Measurements from ENCODE around the gene FHOD3. TPM values are rescaled to one million over a fixed set of nuclear protein-coding genes. Genes with fewer than 3 reads are reported as not detected.

FHOD3 gene
- total and polyA plus RNA-seq, 2 of the 4 experiments (the other 2 are of a cell fraction) = 14.6 to 16.0 TPM

GRCh38 chr18:36505665-36506064, 208.2 kb downstream of the FHOD3 start:
- no peak overlapping the region for H3K27ac ChIP-seq (ENCODE audit: insufficient read depth, low read length)
- BruUV-seq (replicated peaks) = no TSS peak
- intact Hi-C loops (cut with micrococcal nuclease) (no loop called here), dilution Hi-C loops (cut with HindIII; ENCODE audit: low sequenced_read_pairs, unreplicated experiment) (no loop called here), in situ Hi-C loops (cut with MboI; ENCODE audit: low sequenced_read_pairs) (no loop called here)
- H3K23ac ChIP-seq (ENCODE audit: low read depth, low read length) = no peak overlapping the region
- no peak overlapping the region for H4K5ac ChIP-seq (ENCODE audit: low read depth, low read length)
- CTCF ChIA-PET = no interaction called here
- no peaks in the 10 kb centered on the region for H3K36me3 ChIP-seq (ENCODE audit: control insufficient read depth, insufficient read depth, low read length)
- no peak overlapping the region for H3K9ac ChIP-seq (ENCODE audit: low read depth, low read length)
- H3K4me2 ChIP-seq (ENCODE audit: low read depth, low read length) = no peak overlapping the region
- H3K27me3 ChIP-seq (ENCODE audit: control insufficient read depth, insufficient read depth, low read length) = no peaks in the 10 kb centered on the region
- DNase-seq = no peak
- no peaks in the 10 kb centered on the region; the same call in 1 of the 2 replicates for H3K4me1 ChIP-seq (ENCODE audit: control insufficient read depth, insufficient read depth, low read length)
- H3K9me3 ChIP-seq (ENCODE audit: control insufficient read depth, insufficient read depth, low read length) = no peaks in the 10 kb centered on the region
- no peak overlapping the region for H2AFZ ChIP-seq (replicated peaks; ENCODE audit: low read length, poor library complexity)
- H3K9me1 ChIP-seq (ENCODE audit: insufficient read depth, low read length) = no peaks in the 10 kb centered on the region
- no peak overlapping the region for H3K4ac ChIP-seq (ENCODE audit: low read depth, low read length)
- no peak overlapping the region for H4K91ac ChIP-seq (ENCODE audit: insufficient read depth, low read depth, low read length)
- no peak overlapping the region for H2BK15ac ChIP-seq (ENCODE audit: low read depth, low read length)
- H4K8ac ChIP-seq (ENCODE audit: low read depth in 2 of 2, low read length in 2 of 2) = no peak overlapping the region
- no peak overlapping the region for H3K14ac ChIP-seq (replicated peaks; ENCODE audit: low read depth, low read length)
- H4K20me1 ChIP-seq (ENCODE audit: insufficient read depth, low read length) = no peaks in the 10 kb centered on the region
- H2AK5ac ChIP-seq (ENCODE audit: low read depth, low read length) = no peak overlapping the region
- no peak overlapping the region for H3K4me3 ChIP-seq (ENCODE audit: insufficient read depth, low read depth, low read length)
- H3K18ac ChIP-seq (ENCODE audit: low read depth, low read length) = no peak overlapping the region
- peak; percentile 85 for TF ChIP-seq MAFK (IDR thresholded peaks at IDR 0.05; ENCODE audit: low read depth, low read length)
- TF ChIP-seq RCOR1 (IDR thresholded peaks at IDR 0.05; ENCODE audit: insufficient replicate concordance, low read length) = no peak
- no peak for TF ChIP-seq BHLHE40 (IDR thresholded peaks at IDR 0.05; ENCODE audit: low read depth, low read length)
- no peak for TF ChIP-seq SMC3 (IDR thresholded peaks at IDR 0.05; ENCODE audit: low read depth, low read length)
- no peak for TF ChIP-seq USF2 (IDR thresholded peaks at IDR 0.05; ENCODE audit: low read depth, low read length)
- TF ChIP-seq CHD1 (IDR thresholded peaks at IDR 0.05; ENCODE audit: low read depth, low read length) = no peak
- TF ChIP-seq FOS (IDR thresholded peaks at IDR 0.05; ENCODE audit: low read depth, low read length) = no peak
- TF ChIP-seq MAZ (IDR thresholded peaks at IDR 0.05; ENCODE audit: borderline replicate concordance, low read depth, low read length) = no peak
- no peaks in the 10 kb centered on the region for H3K79me1 ChIP-seq (ENCODE audit: low read depth in 1 of 2, low read length in 2 of 2)
- no peak overlapping the region for H2BK120ac ChIP-seq (ENCODE audit: low read depth, low read length)
- no peak overlapping the region for H2BK5ac ChIP-seq (ENCODE audit: low read depth, low read length, poor library complexity, severe bottlenecking)
- no peak overlapping the region for H2AK9ac ChIP-seq (replicated peaks; ENCODE audit: low read depth, low read length, poor library complexity)
- POLR2A ChIA-PET (ENCODE audit: unreplicated experiment) = no interaction called here
- WGBS, 2 experiments (ENCODE audit: extremely low coverage in 2 of 2, insufficient read length in 1 of 2) = no CpG with 5 or more reads among the region's 1 CpG
- H3K56ac ChIP-seq (ENCODE audit: extremely low read depth, insufficient read depth, low read length) = no peak overlapping the region
- no peak overlapping the region for H2BK20ac ChIP-seq (ENCODE audit: low read depth, low read length)
- no peak for ATAC-seq (ENCODE audit: low read depth)

Data from IMR-90 (cell line).